Erythroblast (primary cell): ENCODE results near the gene SAMD4B.

Experiments used
- DNase-seq, 2 experiments: peaks; one replicate each; lab custom pipeline; 2025; lab: John Stamatoyannopoulos, UW
- GATA1 ChIP-seq: IDR thresholded peaks from 2 replicates; pipeline ENCODE4 v1.6.1; 2011; ENCODE audit warnings: low read depth, mild to moderate bottlenecking, control low read depth, low read length, moderate library complexity
- POLR2A ChIP-seq: IDR thresholded peaks from 2 replicates; pipeline ENCODE4 v1.6.1; 2011; ENCODE audit warnings: mild to moderate bottlenecking, low read length

SAMD4B gene

GRCh38 chr19:39341719-39342604 lies at the start of gene SAMD4B:
Gene SAMD4B, plus strand, starts transcription at chr19:39342421. Its CDS starts 14,473 bp downstream, at chr19:39356894.
- no peak for TF ChIP-seq GATA1
- TF ChIP-seq POLR2A, result peak; percentile 96
- DNase-seq, result peak; percentile 100

DNA sequence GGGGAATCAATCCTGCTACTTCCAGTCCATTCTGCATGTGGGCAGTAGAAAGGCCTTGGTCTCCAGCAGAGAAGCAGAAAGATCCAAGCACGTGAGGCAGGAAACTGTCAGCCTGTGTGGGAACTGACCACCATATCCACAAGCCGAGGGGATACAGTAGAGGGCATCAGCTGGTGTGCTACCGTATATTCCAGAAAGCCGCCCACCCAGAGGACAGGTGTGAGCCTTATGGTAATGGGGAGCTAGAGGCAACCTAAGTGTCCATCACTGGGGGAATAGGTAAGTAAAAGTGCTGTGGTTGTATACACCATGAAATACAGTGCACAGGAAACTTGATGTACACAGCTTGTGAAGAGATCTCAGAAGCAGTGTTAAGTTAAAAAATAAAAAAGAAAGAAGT lies 48.8 kb upstream of the SAMD4B start:
- DNase-seq, result no peak
- no peak for TF ChIP-seq GATA1
- no peak for TF ChIP-seq POLR2A

- no peak for DNase-seq
- TF ChIP-seq GATA1, result no peak
- TF ChIP-seq POLR2A, result no peak
Observed at GRCh38 chr19:39296055-39296645, 46.1 kb upstream of the SAMD4B start, which contains the start of gene IFNL1. Gene IFNL1, plus strand, starts transcription at chr19:39296407. Its CDS starts 15 bp downstream, at chr19:39296422.

DNA sequence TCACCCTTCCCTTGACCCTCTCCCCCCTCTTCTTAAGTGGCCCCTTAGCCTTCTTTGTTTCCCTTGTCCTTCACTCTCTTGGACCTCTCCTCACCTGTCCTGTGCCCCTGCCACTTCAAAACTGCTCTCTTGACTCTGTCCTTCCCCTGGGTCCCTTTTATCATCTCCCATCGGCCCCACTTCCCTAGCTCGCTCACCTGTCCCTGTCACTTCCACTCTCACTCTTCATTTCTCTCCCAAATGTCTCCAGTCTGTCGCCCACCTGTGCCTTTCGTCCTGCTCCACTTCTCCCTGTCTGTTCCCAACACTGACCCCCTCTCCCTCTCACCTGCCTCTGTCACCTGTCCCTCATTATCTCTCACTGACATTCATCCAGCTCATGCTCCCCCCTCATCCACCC lies 45.3 kb upstream of the SAMD4B start:
- no peak for TF ChIP-seq GATA1
- no peak for TF ChIP-seq POLR2A
- DNase-seq, result no peak

DNA sequence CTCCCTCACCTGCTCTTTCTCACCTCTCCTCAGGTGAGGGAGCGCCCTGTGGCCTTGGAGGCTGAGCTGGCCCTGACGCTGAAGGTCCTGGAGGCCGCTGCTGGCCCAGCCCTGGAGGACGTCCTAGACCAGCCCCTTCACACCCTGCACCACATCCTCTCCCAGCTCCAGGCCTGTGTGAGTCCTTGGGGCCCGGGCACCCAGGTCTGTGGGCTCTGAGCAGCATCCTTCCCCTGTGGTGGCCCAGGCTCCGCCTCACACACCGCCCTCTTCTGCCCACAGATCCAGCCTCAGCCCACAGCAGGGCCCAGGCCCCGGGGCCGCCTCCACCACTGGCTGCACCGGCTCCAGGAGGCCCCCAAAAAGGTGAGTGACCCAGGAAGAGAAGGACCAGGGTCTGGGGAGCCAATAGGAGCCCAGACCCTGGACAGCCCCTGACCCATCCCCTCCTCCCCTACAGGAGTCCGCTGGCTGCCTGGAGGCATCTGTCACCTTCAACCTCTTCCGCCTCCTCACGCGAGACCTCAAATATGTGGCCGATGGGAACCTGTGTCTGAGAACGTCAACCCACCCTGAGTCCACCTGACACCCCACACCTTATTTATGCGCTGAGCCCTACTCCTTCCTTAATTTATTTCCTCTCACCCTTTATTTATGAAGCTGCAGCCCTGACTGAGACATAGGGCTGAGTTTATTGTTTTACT lies 44.1 kb upstream of the SAMD4B start:
- no peak for TF ChIP-seq GATA1
- no peak for TF ChIP-seq POLR2A
- no peak for DNase-seq

DNA sequence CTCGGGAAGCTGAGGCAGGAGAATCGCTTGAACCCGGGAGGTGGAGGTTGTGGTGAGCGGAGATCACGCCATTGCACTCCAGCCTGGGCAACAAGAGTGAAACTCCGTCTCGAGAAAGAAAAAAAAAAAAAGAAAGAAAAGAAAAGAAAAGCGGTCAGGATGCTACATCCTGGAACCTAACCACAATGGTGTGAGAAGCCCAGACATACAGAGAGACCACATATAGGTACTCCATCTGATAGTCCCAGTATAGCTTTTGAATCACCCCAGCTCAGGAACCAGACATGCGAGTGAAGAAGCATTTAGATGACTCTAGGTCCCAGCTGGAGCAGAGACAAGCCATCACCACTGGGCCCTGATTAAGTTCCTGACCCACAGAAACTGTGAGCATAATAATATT lies 42.8 kb upstream of the SAMD4B start:
- DNase-seq, result no peak
- TF ChIP-seq POLR2A, result no peak
- TF ChIP-seq GATA1, result no peak

- DNase-seq, result no peak
- TF ChIP-seq POLR2A, result no peak
- no peak for TF ChIP-seq GATA1
Observed at GRCh38 chr19:39299832-39300231, 42.4 kb upstream of the SAMD4B start.

GRCh38 chr19:39301021-39301420 lies 41.2 kb upstream of the SAMD4B start:
- DNase-seq, result no peak
- TF ChIP-seq POLR2A, result no peak
- no peak for TF ChIP-seq GATA1

- no peak for DNase-seq
- TF ChIP-seq POLR2A (no peak), GATA1 (no peak)
Observed at GRCh38 chr19:39301562-39301961, 40.7 kb upstream of the SAMD4B start.

DNA sequence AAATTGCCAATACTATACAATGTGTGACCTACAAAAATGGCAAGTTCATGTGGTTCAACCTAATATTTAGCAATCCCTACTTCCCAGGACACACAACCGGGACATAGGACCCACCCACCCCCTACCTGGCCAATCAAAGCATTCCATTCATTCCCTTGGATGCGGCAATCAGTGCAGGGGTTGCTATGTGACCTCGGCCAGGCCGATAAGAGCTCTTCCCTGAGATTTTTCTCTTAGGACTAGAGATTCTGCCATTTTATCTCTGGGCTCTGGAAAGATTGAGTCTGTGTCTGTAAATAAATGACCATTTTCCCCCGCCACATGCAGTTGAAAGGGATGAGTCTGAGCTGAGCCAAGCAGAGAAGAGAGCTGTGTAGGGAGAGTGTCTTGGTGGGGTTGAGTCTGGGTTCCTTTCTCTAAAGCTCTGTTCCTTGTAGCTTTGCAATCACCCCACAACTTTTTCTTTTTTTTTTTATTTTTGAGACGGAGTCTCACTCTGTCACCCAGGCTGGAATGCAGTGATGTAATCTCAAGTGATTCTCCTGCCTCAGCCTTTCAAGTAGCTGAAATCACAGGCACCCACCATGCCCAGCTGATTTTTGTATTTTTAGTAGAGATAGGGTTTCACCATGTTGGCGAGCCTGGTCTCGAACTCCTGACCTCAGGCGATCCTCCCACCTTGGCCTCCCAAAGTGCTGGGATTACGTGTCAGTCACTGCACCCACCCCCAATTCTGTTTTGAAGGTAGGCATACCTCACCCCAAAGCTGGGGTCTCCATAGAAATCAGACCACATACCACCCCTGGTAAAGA lies 38.6 kb upstream of the SAMD4B start:
- DNase-seq, result no peak
- TF ChIP-seq POLR2A, result no peak
- TF ChIP-seq GATA1, result no peak

DNA sequence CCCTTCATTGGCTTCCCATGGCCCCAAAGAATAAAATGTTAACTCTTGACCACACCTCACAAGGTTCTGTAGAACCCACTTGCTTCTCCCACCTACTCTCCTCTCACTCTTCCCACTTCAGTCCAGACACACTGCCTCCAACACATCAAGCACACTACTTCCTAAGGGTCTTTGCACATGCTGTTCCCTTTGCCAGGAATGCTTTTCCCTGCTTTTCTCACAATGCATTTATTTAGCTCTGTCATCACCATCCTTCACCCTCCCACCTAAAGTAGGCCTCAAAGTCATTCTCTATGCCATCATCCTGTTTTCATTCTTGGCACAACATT lies 38.1 kb upstream of the SAMD4B start:
- no peak for TF ChIP-seq POLR2A
- no peak for TF ChIP-seq GATA1
- no peak for DNase-seq

DNA sequence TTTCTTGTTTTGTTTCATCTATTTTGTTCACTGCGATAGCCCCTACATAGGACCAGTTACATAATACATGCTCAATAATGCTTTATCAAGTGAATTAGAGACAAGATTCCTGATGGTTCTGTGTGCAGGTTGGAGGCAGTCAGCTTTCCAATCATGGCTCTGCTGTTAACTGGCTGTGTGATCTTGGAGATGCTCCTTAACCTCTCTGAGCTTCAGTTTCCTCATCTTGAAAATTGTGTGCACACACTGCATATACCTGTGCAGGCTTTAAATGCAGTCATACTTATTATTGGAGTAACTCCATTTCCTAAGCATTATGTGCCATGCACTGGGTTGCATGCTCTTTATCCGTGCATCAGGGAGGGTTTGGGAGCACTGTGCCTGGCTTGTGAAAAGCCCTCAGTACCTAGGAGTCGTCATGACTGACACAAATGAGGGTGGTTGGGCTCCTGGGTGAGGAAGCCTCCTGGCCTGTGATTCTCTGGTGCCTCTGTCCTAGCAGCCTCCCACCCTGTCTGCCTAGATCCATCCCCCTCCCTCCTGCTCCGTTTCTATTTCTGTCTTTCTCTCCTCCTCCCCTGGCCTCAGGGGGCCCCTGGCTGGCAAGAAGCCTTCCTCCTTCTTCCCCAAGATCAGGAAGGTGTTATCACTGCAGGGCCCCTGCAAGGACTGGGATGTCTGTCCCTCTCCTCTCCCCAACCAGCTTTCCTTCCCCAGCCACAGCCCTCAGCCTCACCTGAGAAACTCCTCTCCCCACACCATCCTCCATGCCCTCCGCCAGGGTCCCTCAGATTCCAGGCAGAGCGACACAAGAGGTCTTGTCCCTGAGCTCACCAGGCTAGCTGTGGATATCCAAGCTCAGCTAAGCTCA lies 37.3 kb upstream of the SAMD4B start:
- no peak for DNase-seq
- TF ChIP-seq POLR2A (no peak), GATA1 (no peak)
